Globus pallidus (tissue), 1 donor: ENCODE results near the gene RALGAPA1.
"Not testable (repeated sequence)": the region's sequence is repeated elsewhere in the genome, so short reads cannot be mapped to it uniquely, and the experiment has no call there.

Experiments
- DNase-seq: peaks from one replicate; pipeline ENCODE4 v3.0.0-alpha.2; 2015; ENCODE audit warnings: low spot score

The RALGAPA1 gene

DNA sequence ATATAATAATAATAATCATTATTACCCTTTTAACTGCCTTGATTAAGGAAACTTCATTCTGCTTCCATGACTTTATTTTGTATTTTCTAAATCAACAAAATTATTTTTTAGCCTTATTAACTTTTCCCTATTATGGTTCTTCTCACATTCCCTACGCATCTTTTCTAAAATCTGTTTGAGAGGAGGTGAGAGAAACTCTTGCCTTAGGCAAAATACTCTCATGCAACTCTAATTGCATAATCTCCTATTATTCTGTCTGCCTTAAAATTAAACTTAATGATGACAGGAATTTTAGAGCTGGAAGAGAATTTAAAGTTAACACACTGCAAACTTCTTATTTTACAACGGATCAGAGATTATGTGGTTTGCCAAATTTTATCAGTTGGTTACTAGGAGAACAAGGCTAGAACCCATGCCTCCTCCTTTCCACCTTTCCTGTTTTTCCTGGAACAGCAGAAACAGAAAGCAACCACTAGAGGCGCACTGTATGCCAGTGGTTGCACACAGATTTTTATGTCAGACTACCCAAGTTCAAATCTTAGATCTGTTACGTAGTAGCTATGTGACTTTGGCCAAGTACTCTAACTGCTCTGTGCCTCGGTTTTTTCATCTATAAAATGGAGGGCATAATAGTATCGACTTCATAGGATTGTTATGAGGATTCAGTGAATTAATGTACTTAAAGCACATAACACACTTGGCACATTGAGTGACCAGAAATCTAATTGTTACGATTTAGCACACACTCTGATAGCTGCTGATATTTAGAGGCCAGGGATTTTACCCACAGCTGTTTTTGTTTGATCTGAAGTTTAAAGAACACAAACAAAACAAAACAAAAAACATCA, 12.7 kb upstream of the RALGAPA1 start:
- DNase-seq: no peak

DNA sequence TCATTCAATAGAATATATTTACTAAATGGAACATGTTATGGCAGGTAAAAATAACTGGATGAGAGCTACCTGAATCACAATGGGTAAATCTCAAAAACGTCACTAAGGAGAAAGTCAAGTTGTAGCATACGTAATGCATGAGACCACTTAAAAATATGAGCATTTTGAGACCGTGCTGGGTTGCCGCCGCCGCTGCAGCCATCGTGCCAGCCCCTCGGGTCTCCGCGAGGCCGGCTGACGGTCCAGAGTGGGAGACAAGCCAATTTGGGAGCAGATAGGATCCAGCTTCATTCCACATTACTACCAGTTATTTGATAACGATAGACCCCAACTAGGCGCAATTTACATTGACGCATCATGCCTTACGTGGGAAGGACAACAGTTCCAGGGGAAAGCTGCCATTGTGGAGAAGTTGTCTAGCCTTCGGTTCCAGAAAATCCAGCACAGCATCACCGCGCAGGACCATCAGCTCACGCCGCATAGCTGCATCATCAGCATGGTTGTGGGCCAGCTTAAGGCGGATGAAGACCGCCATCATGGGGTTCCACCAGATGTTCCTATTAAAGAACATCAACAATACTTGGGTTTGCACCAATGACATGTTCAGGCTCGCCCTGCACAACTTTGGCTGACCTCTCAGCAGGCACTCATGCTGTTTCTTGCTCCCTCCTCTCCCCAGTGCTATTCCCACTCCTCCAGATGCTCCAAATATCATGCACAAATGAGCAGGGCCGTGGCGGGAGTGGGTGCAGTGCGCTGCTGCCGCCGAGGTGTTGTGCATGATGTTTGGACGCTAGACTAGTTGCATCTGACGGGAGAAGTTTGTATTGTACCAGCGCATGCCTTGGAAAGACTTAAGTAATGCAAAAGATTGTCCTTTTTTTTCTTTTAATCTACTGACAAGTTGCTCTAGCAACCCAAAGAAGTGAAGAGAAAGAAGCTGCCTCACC, 10.8 kb upstream of the RALGAPA1 start:
- no peak for DNase-seq

DNA sequence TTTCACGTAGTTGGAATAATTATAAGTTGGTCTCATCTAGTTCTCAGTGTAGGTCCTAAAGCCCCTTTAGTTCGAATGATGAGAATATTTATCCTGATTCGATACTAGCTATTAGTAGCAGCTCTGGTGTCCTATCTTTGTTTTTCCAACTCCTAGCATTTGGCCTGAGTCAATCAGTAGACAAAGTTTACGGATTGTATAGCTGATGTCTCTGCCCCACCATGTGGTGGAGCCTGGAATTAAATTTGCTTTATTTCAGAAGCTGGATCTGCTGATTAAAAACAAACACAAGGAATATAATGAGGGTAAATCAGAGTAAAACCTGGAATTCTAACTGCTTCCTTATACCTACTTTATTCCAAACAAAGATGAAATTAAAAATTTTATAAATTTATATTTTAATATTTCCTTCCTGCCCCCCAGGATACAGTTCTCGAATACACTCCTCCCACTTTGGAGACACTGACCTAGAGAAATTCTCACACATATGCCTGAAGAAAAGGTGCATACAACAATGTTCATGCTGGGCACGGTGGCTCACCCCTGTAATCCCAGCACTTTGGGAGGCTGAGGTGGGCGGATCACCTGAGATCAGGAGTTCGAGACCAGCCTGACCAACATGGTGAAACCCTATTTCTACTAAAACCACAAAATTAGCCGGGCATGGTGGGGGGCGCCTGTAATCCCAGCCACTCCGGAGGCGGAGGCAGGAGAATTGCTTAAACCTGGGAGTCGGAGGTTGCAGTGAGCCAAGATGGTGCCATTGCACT, 9.4 kb upstream of the RALGAPA1 start:
- DNase-seq: peak; percentile 63

DNA sequence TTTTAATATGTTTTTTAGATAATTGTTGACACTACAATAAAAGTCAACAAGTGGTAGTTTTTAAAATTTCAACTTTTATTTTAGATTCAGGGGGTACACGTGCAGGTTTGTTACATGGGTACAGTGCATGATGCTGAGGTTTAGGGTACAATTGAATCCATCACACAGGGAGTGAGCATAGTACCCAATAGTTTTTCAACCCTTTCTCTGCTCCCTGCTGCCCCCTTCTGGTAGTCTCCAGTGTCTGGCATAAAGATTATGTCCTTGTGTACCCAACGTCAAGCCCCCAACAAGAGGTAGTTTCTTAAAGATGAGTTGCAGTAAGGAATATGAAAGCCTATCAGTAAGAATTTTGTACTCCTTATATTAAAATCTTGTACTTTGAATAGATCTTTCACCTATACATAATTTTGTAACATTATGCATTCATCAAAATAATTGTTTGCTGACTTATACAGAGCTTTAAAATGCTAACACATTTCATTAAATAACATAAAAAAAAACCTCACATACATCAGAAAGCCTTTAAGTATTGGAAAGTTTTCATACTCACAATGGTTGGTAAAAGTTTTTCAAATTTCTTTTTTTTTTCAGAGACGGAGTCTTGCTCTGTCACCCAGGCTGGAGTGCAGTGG, 5.4 kb upstream of the RALGAPA1 start:
- peak; percentile 46 for DNase-seq

DNA sequence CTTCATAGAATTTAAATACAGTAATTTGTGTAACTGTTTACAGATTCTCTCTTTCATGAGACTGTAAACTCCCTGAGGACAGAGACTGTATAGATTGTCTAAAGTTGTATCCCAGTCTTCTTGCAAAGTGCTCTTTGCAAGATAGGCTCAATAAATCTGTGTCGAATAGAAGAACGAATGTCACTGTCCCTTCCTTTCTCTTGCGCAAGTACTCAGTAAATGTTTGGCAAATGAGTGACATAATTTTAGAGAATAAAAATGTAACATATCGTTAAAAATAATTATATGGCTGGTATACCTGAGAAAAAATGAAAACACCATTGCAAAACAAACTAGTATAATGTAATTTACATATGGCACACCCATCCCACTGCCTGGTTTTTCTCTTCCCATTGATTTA, 1.9 kb upstream of the RALGAPA1 start:
- DNase-seq: no peak

- DNase-seq: no peak
These were observed 502 bp upstream of the RALGAPA1 start for GRCh38 chr14:35809597-35809996.

GRCh38 chr14:35808076-35808637, 938 bp downstream of the RALGAPA1 start:
- DNase-seq: no peak

GRCh38 chr14:35807131-35807961, 1.7 kb downstream of the RALGAPA1 start:
- no peak for DNase-seq

DNA sequence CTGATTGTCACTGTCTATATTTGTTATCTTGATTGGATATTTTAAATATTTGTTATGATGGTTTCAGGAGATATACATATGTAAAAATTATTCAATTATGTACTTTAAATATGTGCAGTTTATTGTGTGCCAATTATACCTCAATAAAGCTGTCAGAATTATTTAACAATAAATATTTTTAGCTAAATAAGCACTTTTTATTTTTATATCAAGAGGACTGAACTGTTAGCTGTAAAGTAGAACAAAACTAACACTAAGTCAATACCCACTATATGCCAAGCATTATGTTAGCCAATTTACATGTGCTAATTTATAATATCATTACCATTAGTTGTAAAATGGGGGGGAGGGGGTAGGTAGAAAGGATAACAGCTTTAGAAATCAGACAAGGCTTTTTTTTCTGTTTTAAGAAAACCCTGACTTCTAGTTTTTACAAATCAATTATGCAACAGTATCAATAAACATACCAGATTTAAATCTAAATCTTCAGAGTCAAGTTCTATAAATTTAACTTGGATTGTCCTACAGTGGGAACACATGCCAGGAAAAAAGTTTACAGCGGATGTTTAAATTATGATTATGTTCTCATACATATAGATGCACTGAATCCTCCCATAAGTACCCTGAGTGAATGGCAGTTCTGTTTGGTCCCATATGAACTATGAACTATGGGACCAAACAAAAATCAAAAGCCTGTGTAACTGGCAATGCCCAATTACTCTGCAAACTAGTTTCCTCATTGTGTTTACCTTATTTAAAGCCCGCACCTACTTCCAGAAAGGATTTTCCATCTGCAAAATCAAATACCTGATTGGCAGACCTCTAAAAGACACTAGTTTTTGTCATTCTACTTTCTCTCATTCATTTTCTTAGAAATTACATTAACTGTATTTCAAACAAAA, 2.8 kb downstream of the RALGAPA1 start:
- no peak for DNase-seq

- no peak for DNase-seq
These were observed 11.3 kb downstream of the RALGAPA1 start for GRCh38 chr14:35797796-35798195.

- no peak for DNase-seq
These were observed 19.4 kb downstream of the RALGAPA1 start for GRCh38 chr14:35789651-35790050.

DNA sequence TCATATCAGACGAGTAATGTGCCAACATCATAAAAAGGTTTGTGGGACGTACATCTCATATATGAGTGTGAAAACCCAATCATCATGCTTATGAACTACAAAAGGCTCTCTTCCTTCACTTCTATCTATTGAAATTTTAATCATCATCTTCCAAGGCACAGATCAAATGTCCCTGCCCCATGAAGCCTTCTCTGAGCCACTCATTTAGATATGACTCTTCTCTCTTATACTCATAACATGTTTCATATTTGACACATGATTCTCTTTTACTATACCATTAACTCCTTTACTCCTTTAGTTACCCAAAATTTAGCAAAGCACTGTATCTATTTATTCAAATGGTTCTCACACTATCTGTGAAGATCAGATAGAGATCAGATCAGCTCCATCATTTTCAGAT, 22.2 kb downstream of the RALGAPA1 start:
- no peak for DNase-seq

DNA sequence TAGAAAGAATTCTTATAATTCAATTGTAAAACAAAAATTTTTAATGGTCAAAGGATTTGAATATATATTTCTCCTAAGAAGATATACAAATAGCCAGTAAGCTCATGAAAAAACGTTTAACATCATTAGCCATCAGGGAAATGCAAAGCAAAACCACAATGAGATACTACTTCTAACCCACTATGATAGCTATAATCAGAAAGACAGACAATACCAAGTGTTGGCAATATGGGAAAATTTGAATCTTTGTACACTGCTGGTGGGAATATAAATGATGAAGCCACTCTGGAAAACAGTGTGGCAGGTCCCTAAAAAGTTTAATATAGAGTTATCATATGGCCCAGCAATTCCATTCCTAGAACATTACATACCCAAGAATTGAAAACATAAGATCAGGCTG, 25.4 kb downstream of the RALGAPA1 start:
- DNase-seq: no peak

DNA sequence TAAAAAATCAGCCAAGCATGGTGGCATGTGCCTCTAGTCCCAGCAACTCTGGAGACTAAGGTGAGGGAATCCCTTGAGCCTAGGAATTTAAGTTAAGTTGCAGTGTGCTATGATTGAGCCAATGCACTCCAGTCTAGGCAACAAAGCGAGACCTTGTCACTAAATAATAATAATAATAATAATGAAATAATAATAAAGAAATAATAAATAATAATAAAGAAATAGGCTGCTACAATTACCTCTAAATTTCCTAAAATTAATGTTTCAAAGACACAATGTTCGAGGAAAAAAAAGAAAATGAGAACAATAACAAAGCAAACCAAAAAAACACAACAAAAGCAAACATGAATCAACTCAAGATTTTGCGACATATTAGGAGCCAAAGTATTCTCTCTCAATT, 29.7 kb downstream of the RALGAPA1 start:
- DNase-seq: no peak

- not testable (repeated sequence) for DNase-seq
These were observed 31.5 kb downstream of the RALGAPA1 start for GRCh38 chr14:35777550-35777949.

DNA sequence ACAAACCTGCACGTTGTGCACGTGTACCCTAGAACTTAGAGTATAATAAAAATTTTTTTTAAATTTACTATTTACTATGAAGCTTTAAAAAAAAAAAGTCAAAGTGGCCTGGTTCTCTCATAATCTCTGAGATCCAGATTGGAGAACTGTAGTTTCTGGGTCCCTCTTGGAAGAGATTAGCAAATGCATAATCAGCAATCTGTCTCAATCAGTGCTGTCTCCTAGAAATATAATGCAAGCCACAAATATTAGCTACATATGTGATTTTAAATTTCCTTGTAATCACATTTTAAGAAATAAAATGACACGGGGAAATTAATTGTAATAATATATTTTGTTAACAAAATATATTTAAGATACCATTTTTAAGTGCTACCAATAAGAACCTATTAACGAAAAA, 32.3 kb downstream of the RALGAPA1 start:
- no peak for DNase-seq

DNA sequence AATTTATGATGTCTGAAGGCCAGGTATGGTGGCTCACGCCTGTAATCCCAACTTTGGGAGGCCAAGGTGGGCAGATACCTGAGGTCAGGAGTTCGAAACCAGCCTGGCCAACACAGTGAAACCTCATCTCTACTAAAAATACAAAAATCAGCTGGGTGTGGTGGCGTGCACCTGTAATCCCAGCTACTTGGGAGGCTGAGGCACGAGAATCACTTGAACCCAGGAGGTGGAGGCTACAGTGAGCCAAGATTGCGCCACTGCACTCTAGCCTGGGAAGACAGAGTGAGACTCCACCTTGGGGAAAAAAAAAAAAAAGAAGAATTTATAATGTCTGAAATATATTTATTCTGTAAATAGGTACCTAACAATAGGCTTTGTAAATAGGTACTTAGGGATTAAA, 33.0 kb downstream of the RALGAPA1 start:
- DNase-seq: not testable (repeated sequence)

DNA sequence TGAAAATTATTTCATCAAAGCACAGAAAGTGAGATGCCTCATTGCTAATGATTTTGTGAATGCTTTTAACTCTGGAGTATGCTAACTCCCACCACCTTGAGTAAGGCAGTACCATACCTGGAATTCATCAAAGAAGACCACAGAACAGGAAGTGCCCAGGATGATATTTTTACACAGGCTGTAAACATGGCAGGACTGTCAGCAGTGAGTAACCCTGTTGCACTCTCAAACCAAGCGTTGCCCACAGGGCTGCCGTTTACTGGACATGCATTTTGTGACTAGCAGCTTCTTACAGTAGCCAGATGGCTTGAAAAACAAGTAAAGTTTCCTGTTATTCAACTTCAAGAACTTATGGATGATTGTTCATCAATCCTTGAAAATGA, 42.4 kb downstream of the RALGAPA1 start:
- no peak for DNase-seq

- DNase-seq: no peak
These were observed 42.9 kb downstream of the RALGAPA1 start for GRCh38 chr14:35766036-35766699.
